H1 (cell line): ENCODE measurements around the gene RBM20. TPM values are rescaled to one million over a fixed set of nuclear protein-coding genes. Genes with fewer than 3 reads are reported as not detected.

Source experiments
- CTCF ChIA-PET: fragments of 300-600 bp; sonication (Branson Sonifier 250); formaldehyde crosslinking; loops from one replicate; lab custom pipeline; 2021; ENCODE audit not compliant: partially characterized antibody; lab: Charles Lee
- POLR2A ChIA-PET: fragments of 300-600 bp; sonication (Branson Sonifier 250); formaldehyde crosslinking; loops from one replicate; lab custom pipeline; 2021; ENCODE audit warnings: inconsistent platforms; ENCODE audit not compliant: partially characterized antibody; lab: Charles Lee
- DNase-seq, 2 experiments: peaks; one replicate each; pipeline versions ENCODE4 v3.0.0 to v3.0.0-alpha.2; 2010 to 2022; ENCODE audit warnings: low spot score in 2 of 2, low read depth in 1 of 2, mixed read lengths in 1 of 2
- FAIRE-seq: peaks from 2 replicates; lab custom pipeline; 2011; peaks lifted over from hg19 to GRCh38; lab: Jason Lieb, UNC
- H2AFZ ChIP-seq: 2 replicates; pipeline ENCODE4 v1.8.1; 2012; ENCODE audit warnings: low read length, inconsistent platforms
- H2AK5ac ChIP-seq: 2 replicates; pipeline ENCODE4 v1.6.1; 2013; ENCODE audit warnings: low read depth, low read length
- H2BK120ac ChIP-seq: replicated peaks from 2 replicates; pipeline ENCODE3; 2013; ENCODE audit warnings: low read depth, low read length, inconsistent platforms
- H2BK12ac ChIP-seq: 2 replicates; pipeline ENCODE4 v1.6.1; 2013; ENCODE audit warnings: low read depth, low read length
- H2BK15ac ChIP-seq: 2 replicates; pipeline ENCODE4 v1.6.1; 2013; ENCODE audit warnings: low read length
- H2BK20ac ChIP-seq: 2 replicates; pipeline ENCODE4 v1.6.1; 2013; ENCODE audit warnings: low read length
- H2BK5ac ChIP-seq: 2 replicates; pipeline ENCODE4 v1.6.1; 2013; ENCODE audit warnings: low read depth, low read length
- H3K14ac ChIP-seq: 2 replicates; pipeline ENCODE4 v1.6.1; 2013; ENCODE audit warnings: inconsistent platforms; ENCODE audit not compliant: insufficient read length
- H3K18ac ChIP-seq: 2 replicates; pipeline ENCODE4 v1.6.1; 2013; ENCODE audit warnings: low read length; ENCODE audit errors: extremely low read depth
- H3K23ac ChIP-seq: 2 replicates; pipeline ENCODE4 v1.6.1; 2013; ENCODE audit warnings: inconsistent platforms; ENCODE audit not compliant: insufficient read length
- H3K23me2 ChIP-seq: 2 replicates; pipeline ENCODE4 v1.6.1; 2013; ENCODE audit warnings: low read depth, low read length
- H3K27ac ChIP-seq: 2 replicates; pipeline ENCODE4 v1.6.1; 2011; ENCODE audit warnings: low read depth, low read length, inconsistent platforms
- H3K27me3 ChIP-seq, 4 experiments: replicated peaks in 1 of 4; 1 replicate in 1 of 4; 2 replicates in 3 of 4; pipeline versions ENCODE4 v1.6.1 to v1.8.1; 2011 to 2013; ENCODE audit warnings: low read length in 3 of 4, mild to moderate bottlenecking in 3 of 4, inconsistent platforms in 2 of 4, mixed read lengths in 2 of 4, moderate library complexity in 1 of 4; ENCODE audit not compliant: control insufficient read depth in 3 of 4, insufficient read depth in 3 of 4; ENCODE audit errors: extremely low read depth in 1 of 4
- H3K36me3 ChIP-seq, 4 experiments: 2 replicates each; pipeline versions ENCODE4 v1.6.1 to v1.8.1; 2011 to 2013; ENCODE audit warnings: mild to moderate bottlenecking in 4 of 4, low read length in 3 of 4, moderate library complexity in 2 of 4, control low read depth in 1 of 4, inconsistent platforms in 1 of 4; ENCODE audit not compliant: insufficient read depth in 4 of 4, control insufficient read depth in 2 of 4
- H3K4ac ChIP-seq: replicated peaks from 2 replicates; pipeline ENCODE3; 2013; ENCODE audit warnings: low read length, low read depth, mixed read lengths, inconsistent platforms; ENCODE audit not compliant: insufficient read length
- H3K4me1 ChIP-seq, 4 experiments: replicated peaks in 1 of 4; 1 replicate in 1 of 4; 2 replicates in 3 of 4; pipeline versions ENCODE4 v1.6.1 to v1.8.1; 2011 to 2013; ENCODE audit warnings: low read length in 3 of 4, inconsistent platforms in 2 of 4, mixed read lengths in 1 of 4; ENCODE audit not compliant: insufficient read depth in 4 of 4, control insufficient read depth in 3 of 4
- H3K4me2 ChIP-seq, 2 experiments: 2 replicates each; pipeline versions ENCODE4 v1.6.1 to v1.8.1; 2011 to 2013; ENCODE audit warnings: low read depth in 2 of 2, low read length in 2 of 2, control low read depth in 1 of 2, inconsistent platforms in 1 of 2, mild to moderate bottlenecking in 1 of 2; ENCODE audit not compliant: insufficient read depth in 1 of 2
- H3K4me3 ChIP-seq, 4 experiments: fragments of 200-600, 300-600 bp in 1 of 4; sonication (generic), shearing (Covaris generic), sonication (Bioruptor Twin) in 1 of 4; 2 replicates each; pipeline versions ENCODE4 v1.5.1 to v1.8.1; 2011 to 2016; ENCODE audit warnings: low read length in 4 of 4, low read depth in 3 of 4, control low read depth in 2 of 4, inconsistent platforms in 2 of 4, mild to moderate bottlenecking in 2 of 4, mixed read lengths in 1 of 4, moderate library complexity in 1 of 4; ENCODE audit not compliant: insufficient read depth in 2 of 4; ENCODE audit errors: extremely low read depth in 1 of 4
- H3K56ac ChIP-seq: replicated peaks from 2 replicates; pipeline ENCODE3; 2013; ENCODE audit warnings: low read depth, mild to moderate bottlenecking, mixed read lengths, low read length, inconsistent platforms; ENCODE audit not compliant: insufficient read length
- H3K79me1 ChIP-seq: 2 replicates; pipeline ENCODE4 v1.6.1; 2013; ENCODE audit warnings: low read depth, low read length, control low read depth
- H3K79me2 ChIP-seq, 2 experiments: 2 replicates each; pipeline versions ENCODE4 v1.6.1 to v1.8.1; 2012 to 2013; ENCODE audit warnings: low read length in 2 of 2, mild to moderate bottlenecking in 2 of 2, inconsistent platforms in 1 of 2; ENCODE audit not compliant: insufficient read depth in 2 of 2, control insufficient read depth in 1 of 2
- H3K9ac ChIP-seq, 4 experiments: replicated peaks in 1 of 4; 1 replicate in 1 of 4; 2 replicates in 3 of 4; pipeline versions ENCODE4 v1.6.1 to v1.8.1; 2011 to 2013; ENCODE audit warnings: low read depth in 3 of 4, low read length in 3 of 4, control low read depth in 2 of 4, mild to moderate bottlenecking in 2 of 4, moderate library complexity in 2 of 4, inconsistent platforms in 1 of 4; ENCODE audit errors: extremely low read depth in 1 of 4
- H3K9me3 ChIP-seq, 2 experiments: 2 replicates each; pipeline versions ENCODE4 v1.6.1 to v1.8.1; 2012 to 2013; ENCODE audit warnings: mild to moderate bottlenecking in 2 of 2, moderate library complexity in 2 of 2, control low read depth in 1 of 2, inconsistent platforms in 1 of 2, low read depth in 1 of 2, low read length in 1 of 2, mixed read lengths in 1 of 2; ENCODE audit not compliant: insufficient read depth in 2 of 2
- H4K20me1 ChIP-seq, 2 experiments: replicated peaks in 1 of 2; 2 replicates each; pipeline versions ENCODE3 to v1.8.1; 2011 to 2013; ENCODE audit warnings: inconsistent platforms in 2 of 2, low read length in 2 of 2, mild to moderate bottlenecking in 1 of 2; ENCODE audit not compliant: insufficient read depth in 2 of 2, control insufficient read depth in 1 of 2
- H4K5ac ChIP-seq: 2 replicates; pipeline ENCODE4 v1.6.1; 2013; ENCODE audit warnings: low read length, low read depth, mixed read lengths, inconsistent platforms; ENCODE audit not compliant: insufficient read length
- H4K8ac ChIP-seq: 2 replicates; pipeline ENCODE4 v1.8.0; 2013; ENCODE audit warnings: mild to moderate bottlenecking, moderate library complexity, low read length, inconsistent platforms; ENCODE audit not compliant: insufficient read depth; ENCODE audit errors: extremely low read depth
- H4K91ac ChIP-seq: replicated peaks from 2 replicates; pipeline ENCODE3; 2013; ENCODE audit warnings: low read length, mixed read lengths, inconsistent platforms; ENCODE audit not compliant: insufficient read length
- HDAC2 ChIP-seq, 2 experiments: fragments of 300-600 bp in 1 of 2; sonication (generic) in 1 of 2; IDR thresholded peaks; 2 replicates each; pipeline ENCODE4 v1.6.1; 2011 to 2012; ENCODE audit warnings: low read depth in 2 of 2, low read length in 2 of 2, mild to moderate bottlenecking in 2 of 2, moderate library complexity in 2 of 2, borderline replicate concordance in 1 of 2, inconsistent platforms in 1 of 2
- SIX5 ChIP-seq: IDR thresholded peaks from 2 replicates; pipeline ENCODE4 v1.6.1; 2011; ENCODE audit warnings: mild to moderate bottlenecking, low read depth, low read length
- WGBS, 2 experiments: shearing (Covaris generic) in 1 of 2; methylation state at CpG; one replicate each; pipeline versions ENCODE4 v1.1.6 to v1.1.7; 2013 to 2015; ENCODE audit warnings: low lambda C conversion rate in 2 of 2, mixed read lengths in 2 of 2, inconsistent platforms in 1 of 2, low coverage in 1 of 2, missing lambda C conversion rate in 1 of 2; ENCODE audit not compliant: insufficient replicate concordance in 2 of 2, insufficient coverage in 1 of 2, insufficient read length in 1 of 2; ENCODE audit errors: extremely low coverage in 1 of 2, missing lambda C conversion rate in 1 of 2; 5-methylcytosine and 5-hydroxymethylcytosine counted together
- polyA plus RNA-seq, 7 experiments: library from polyadenylated mRNA; depleted of rRNA in 3 of 7; stranded (reverse) in 5 of 7; unstranded in 2 of 7; fragments of >200 nt in 5 of 7; fragments of 200-250 nt in 2 of 7; gene quantifications; 1 replicate in 5 of 7; 2 replicates in 1 of 7; 4 replicates in 1 of 7; pipeline versions ENCODE4 v1.2.1 to v1.2.3, GENCODE V29; 2011 to 2013; ENCODE audit warnings: missing spikeins in 2 of 7, mixed read lengths in 2 of 7
- total RNA-seq: library from RNA; stranded (reverse); fragmentation: NEBNext Ultra II Directional; extraction: Animal tissue kit (Norgen Biotek cat#: 25700); gene quantifications from 2 replicates; pipeline ENCODE4 v1.2.1, GENCODE V29; 2021

The RBM20 gene
- total and polyA plus RNA-seq, 2 of the 8 experiments (the other 6 are each of a cell fraction or from before 2014, with no cell fraction given), result 0.05 to 0.63 TPM

- no peak overlapping the region for H4K8ac ChIP-seq
- H3K27me3 ChIP-seq, result peaks cover 1 to 3% (median 2%) of the 10 kb centered on the region in 4 experiments; a peak in 5 of 7 replicates
- DNase-seq (no peak), FAIRE-seq (no peak)
- no peak overlapping the region for H2BK120ac ChIP-seq
- H3K27ac ChIP-seq, result no peak overlapping the region
- no peak overlapping the region for H3K23ac ChIP-seq
- H4K5ac ChIP-seq, result no peak overlapping the region
- H3K36me3 ChIP-seq, result no peaks in the 10 kb centered on the region
- no peak overlapping the region for H3K14ac ChIP-seq
- H2BK15ac ChIP-seq, result no peak overlapping the region
- no peak overlapping the region for H3K56ac ChIP-seq
- H3K4me1 ChIP-seq, result peaks cover 9 to 18% (median 13%) of the 10 kb centered on the region in 4 experiments
- no peaks in the 10 kb centered on the region for H3K79me1 ChIP-seq
- no peak overlapping the region; the same call in 1 of the 2 replicates for H3K18ac ChIP-seq
- no peak overlapping the region for H3K4ac ChIP-seq
- no peak overlapping the region for H4K91ac ChIP-seq
- no peaks in the 10 kb centered on the region for H3K79me2 ChIP-seq
- H3K9me3 ChIP-seq, result no peaks in the 10 kb centered on the region
- no peak overlapping the region for H2AK5ac ChIP-seq
- H3K9ac ChIP-seq, result no peak overlapping the region
- no peak overlapping the region for H2AFZ ChIP-seq
- no peak overlapping the region for H2BK5ac ChIP-seq
- H2BK20ac ChIP-seq, result no peak overlapping the region
- ChIA-PET POLR2A (interaction anchor here (0.6 kb wide), 1 partner anchor 23 kb away, joined by 3 read pairs; no protein-coding TSS in a partner anchor), CTCF (interaction anchor here (0.7 to 6.3 kb wide), 11 partner anchors 10 to 389 kb away, joined by 3 to 51 read pairs (median 4); no protein-coding TSS in a partner anchor)
- 34% methylated on average over 6 of the region's 6 CpGs; no CpG with 5 or more reads in 1 of the 2 experiments for WGBS, 2 experiments
- no peak overlapping the region for H3K4me3 ChIP-seq
- H4K20me1 ChIP-seq, result no peaks in the 10 kb centered on the region
- TF ChIP-seq SIX5 (no peak), HDAC2 (IDR thresholded peaks at IDR 0.05; ENCODE audit: borderline replicate concordance in 1 of 2, low read depth in 2 of 2, low read length in 2 of 2) (0 out of 4 replicates have a peak, but pooled peaks of 1 of the 2 experiments have one; percentile 5)
- H3K23me2 ChIP-seq, result no peaks in the 10 kb centered on the region
- H2BK12ac ChIP-seq, result no peak overlapping the region
- H3K4me2 ChIP-seq, result peak overlapping the region in 1 of 2 experiments; percentile 40; a peak in 2 of 4 replicates
Observed at GRCh38 chr10:110636932-110637557, 7.1 kb upstream of the RBM20 start.
